Sigmoid colon (tissue), 4 donors: ENCODE results near the gene MAD2L1BP.
"Not testable (repeated sequence)": the region's sequence is repeated elsewhere in the genome, so short reads cannot be mapped to it uniquely, and the experiment has no call there.

Experiments used
- EP300 ChIP-seq, 4 donors: sonication (generic); formaldehyde crosslinking; IDR thresholded peaks; one replicate each; pipeline ENCODE4 v1.6.1; 2017; ENCODE audit warnings: antibody characterized with exemption in 4 of 4
- POLR2A ChIP-seq, 2 donors: fragments of 450-650 bp; IDR thresholded peaks; one replicate each; pipeline ENCODE4 v1.6.1; 2016; ENCODE audit warnings: antibody characterized with exemption in 2 of 2, mild to moderate bottlenecking in 2 of 2, moderate library complexity in 2 of 2
- TF ChIP-seq, protein P1 (sequence below), 4 experiments: fragments of 450-650 bp in 3 of 4; fragments of 200-600 bp in 1 of 4; IDR thresholded peaks; one replicate each; pipeline ENCODE4 v1.5.1; 2016 to 2019; ENCODE audit warnings: antibody characterized with exemption in 4 of 4, mild to moderate bottlenecking in 3 of 4, moderate library complexity in 2 of 4

DNA sequence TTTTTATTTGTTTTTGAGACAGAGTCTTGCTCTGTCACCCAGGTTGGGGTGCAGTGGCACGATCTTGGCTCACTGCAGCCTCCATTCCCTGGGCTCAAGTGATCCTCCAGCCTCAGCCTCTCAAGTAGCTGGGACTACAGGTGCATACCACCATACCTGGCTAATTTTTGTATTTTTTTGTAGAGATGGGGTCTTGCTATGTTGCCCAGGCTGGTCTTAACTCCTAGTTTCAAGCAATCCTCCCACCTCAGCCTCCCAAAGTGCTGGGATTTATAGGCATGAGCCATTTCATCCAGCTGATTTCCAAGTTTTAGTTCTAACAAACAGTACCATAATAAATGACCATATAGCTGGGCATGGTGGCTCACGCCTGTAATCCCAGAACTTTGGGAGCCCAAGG is 17.2 kb downstream of the MAD2L1BP start:
- TF ChIP-seq, protein P1, sequence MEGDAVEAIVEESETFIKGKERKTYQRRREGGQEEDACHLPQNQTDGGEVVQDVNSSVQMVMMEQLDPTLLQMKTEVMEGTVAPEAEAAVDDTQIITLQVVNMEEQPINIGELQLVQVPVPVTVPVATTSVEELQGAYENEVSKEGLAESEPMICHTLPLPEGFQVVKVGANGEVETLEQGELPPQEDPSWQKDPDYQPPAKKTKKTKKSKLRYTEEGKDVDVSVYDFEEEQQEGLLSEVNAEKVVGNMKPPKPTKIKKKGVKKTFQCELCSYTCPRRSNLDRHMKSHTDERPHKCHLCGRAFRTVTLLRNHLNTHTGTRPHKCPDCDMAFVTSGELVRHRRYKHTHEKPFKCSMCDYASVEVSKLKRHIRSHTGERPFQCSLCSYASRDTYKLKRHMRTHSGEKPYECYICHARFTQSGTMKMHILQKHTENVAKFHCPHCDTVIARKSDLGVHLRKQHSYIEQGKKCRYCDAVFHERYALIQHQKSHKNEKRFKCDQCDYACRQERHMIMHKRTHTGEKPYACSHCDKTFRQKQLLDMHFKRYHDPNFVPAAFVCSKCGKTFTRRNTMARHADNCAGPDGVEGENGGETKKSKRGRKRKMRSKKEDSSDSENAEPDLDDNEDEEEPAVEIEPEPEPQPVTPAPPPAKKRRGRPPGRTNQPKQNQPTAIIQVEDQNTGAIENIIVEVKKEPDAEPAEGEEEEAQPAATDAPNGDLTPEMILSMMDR (IDR thresholded peaks at IDR 0.05), result not testable (repeated sequence)
- TF ChIP-seq EP300, POLR2A (IDR thresholded peaks at IDR 0.05): not testable (repeated sequence)
